GM12891 (cell line): ENCODE results near the gene IMPG1.

Experiments used
- POLR2A ChIP-seq: IDR thresholded peaks from 2 replicates; pipeline ENCODE4 v1.6.1; 2011; ENCODE audit warnings: low read depth, low read length, control low read depth
- TAF1 ChIP-seq: IDR thresholded peaks from 2 replicates; pipeline ENCODE4 v1.6.1; 2011; ENCODE audit warnings: low read depth, low read length, control low read depth

DNA sequence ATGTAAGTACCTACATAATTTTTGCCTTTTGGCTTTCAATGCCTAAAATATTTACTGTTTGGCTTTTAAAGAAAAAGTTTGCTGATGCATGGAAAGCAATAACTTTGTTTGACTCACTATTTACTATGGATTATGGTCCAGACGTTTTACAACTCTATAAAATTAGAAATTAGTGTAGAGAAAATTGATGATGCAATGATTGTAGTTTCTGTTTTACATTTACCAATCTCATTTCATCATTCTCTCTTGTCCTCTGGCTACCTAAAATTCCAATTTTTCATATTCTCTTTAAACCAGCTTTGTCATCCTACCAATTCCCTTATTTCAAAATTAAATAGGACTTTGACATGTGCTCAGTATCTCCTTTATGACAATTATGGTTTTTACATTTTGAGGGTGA, 131.0 kb downstream of the IMPG1 start:
- TF ChIP-seq POLR2A (no peak), TAF1 (no peak)
